OCI-LY1 (cell line): Measurements from ENCODE around the gene CCPG1.

Source experiments
- H2AFZ ChIP-seq: fragments of 200-600 bp; sonication (generic), shearing (Covaris generic); 2 replicates; pipeline ENCODE4 v1.6.0; 2014; ENCODE audit warnings: antibody characterized with exemption, mild to moderate bottlenecking, low read length
- H3F3A ChIP-seq: fragments of 200-600 bp; sonication (generic), shearing (Covaris generic); 2 replicates; pipeline ENCODE4 v1.6.0; 2014; ENCODE audit warnings: mild to moderate bottlenecking, antibody characterized with exemption, low read length, moderate library complexity; ENCODE audit not compliant: insufficient read depth
- H3K27ac ChIP-seq: fragments of 200-600 bp; sonication (generic); 2 replicates; pipeline ENCODE4 v1.5.1; 2014; ENCODE audit warnings: low read length, mixed run types, mild to moderate bottlenecking, low read depth; ENCODE audit not compliant: poor library complexity, severe bottlenecking
- H3K27me3 ChIP-seq: fragments of 200-600 bp; sonication (generic); 2 replicates; pipeline ENCODE4 v1.6.0; 2014; ENCODE audit warnings: antibody characterized with exemption, mild to moderate bottlenecking, low read length, moderate library complexity; ENCODE audit not compliant: insufficient read depth
- H3K36me3 ChIP-seq: fragments of 200-600 bp; sonication (generic); 2 replicates; pipeline ENCODE4 v1.6.1; 2014; ENCODE audit warnings: mild to moderate bottlenecking, antibody characterized with exemption, low read length, moderate library complexity, mixed read lengths; ENCODE audit not compliant: insufficient read depth
- H3K4me1 ChIP-seq: fragments of 200-600 bp; sonication (generic); 2 replicates; pipeline ENCODE4 v1.5.1; 2014; ENCODE audit warnings: mild to moderate bottlenecking, low read length, moderate library complexity; ENCODE audit not compliant: insufficient read depth, severe bottlenecking
- H3K4me2 ChIP-seq: fragments of 200-600 bp; sonication (generic), shearing (Covaris generic); 2 replicates; pipeline ENCODE4 v1.6.1; 2014; ENCODE audit warnings: low read length
- H3K4me3 ChIP-seq: fragments of 200-600 bp; sonication (generic); 2 replicates; pipeline ENCODE4 v1.5.1; 2014; ENCODE audit warnings: low read length, low read depth, mild to moderate bottlenecking, mixed read lengths; ENCODE audit not compliant: poor library complexity, severe bottlenecking
- H3K79me2 ChIP-seq: fragments of 200-600 bp; shearing (Covaris generic); 2 replicates; pipeline ENCODE4 v1.6.1; 2016; ENCODE audit warnings: mixed run types, low read length, mixed read lengths; ENCODE audit not compliant: insufficient read depth
- H3K9ac ChIP-seq: fragments of 200-600 bp; sonication (generic), shearing (Covaris generic); 2 replicates; pipeline ENCODE4 v1.6.1; 2014; ENCODE audit warnings: mild to moderate bottlenecking, low read length, mixed read lengths
- H3K9me2 ChIP-seq: fragments of 200-600 bp; sonication (generic), shearing (Covaris generic); 2 replicates; pipeline ENCODE4 v1.6.1; 2014; ENCODE audit warnings: low read depth, mild to moderate bottlenecking, low read length, mixed read lengths
- H3K9me3 ChIP-seq: fragments of 200-600 bp; shearing (Covaris generic); 2 replicates; pipeline ENCODE4 v1.6.1; 2014; ENCODE audit warnings: low read length, mixed read lengths
- H4K20me1 ChIP-seq: fragments of 200-600 bp; sonication (generic), shearing (Covaris generic); 2 replicates; pipeline ENCODE4 v1.6.0; 2016; ENCODE audit warnings: mild to moderate bottlenecking, low read length; ENCODE audit not compliant: insufficient read depth
- CTCF ChIP-seq: fragments of 200-600 bp; sonication (generic), shearing (Covaris generic); IDR thresholded peaks from 2 replicates; pipeline ENCODE4 v1.5.1; 2017; ENCODE audit warnings: mild to moderate bottlenecking, antibody characterized with exemption, low read length, moderate library complexity, mixed read lengths
- EZH2 ChIP-seq: fragments of 200-600 bp; sonication (generic), shearing (Covaris generic); IDR thresholded peaks from 2 replicates; pipeline ENCODE4 v1.8.0; 2017; ENCODE audit warnings: borderline replicate concordance, mixed run types, mild to moderate bottlenecking, antibody characterized with exemption, low read length, moderate library complexity, mixed read lengths

The CCPG1 gene

DNA sequence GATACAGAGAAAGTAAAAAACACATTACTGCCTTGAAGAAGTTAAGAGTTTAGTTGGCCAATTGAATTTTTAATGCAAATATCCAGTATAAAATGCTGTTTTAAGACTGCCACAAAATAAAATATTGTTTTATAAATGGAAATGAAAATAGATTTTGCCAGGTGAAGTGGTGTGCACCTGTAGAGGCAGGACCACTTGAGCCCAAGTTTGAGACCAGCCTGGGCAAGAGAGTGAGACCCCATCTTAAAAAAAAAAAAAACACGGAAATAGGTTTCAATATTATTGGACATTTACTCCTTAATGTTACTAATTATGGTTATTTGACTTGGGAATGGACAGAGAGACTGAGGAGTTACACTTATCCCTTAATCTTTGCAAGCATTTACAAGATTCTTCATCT, 87.2 kb downstream of the CCPG1 start:
- H3K4me2 ChIP-seq: peak overlapping the region; percentile 89
- no peak overlapping the region for H2AFZ ChIP-seq
- no peak for TF ChIP-seq EZH2
- no peak for TF ChIP-seq CTCF
- no peaks in the 10 kb centered on the region for H3K27me3 ChIP-seq
- H3K9me2 ChIP-seq: no peaks in the 10 kb centered on the region
- no peaks in the 10 kb centered on the region for H4K20me1 ChIP-seq
- peaks cover 26% of the 10 kb centered on the region; the same call in 1 of the 2 replicates for H3K36me3 ChIP-seq
- no peaks in the 10 kb centered on the region for H3K9me3 ChIP-seq
- peak overlapping the region; percentile 90; the same call in 1 of the 2 replicates for H3K9ac ChIP-seq
- H3K4me3 ChIP-seq: peak overlapping the region; percentile 87
- peak overlapping the region; percentile 27 for H3K27ac ChIP-seq
- H3K79me2 ChIP-seq: peaks cover 46% of the 10 kb centered on the region
- peaks cover 56% of the 10 kb centered on the region for H3K4me1 ChIP-seq
- peaks cover 6% of the 10 kb centered on the region for H3F3A ChIP-seq

- Histone ChIP-seq H3K4me3 (peak overlapping the region; percentile 87), H3K9me2 (no peaks in the 10 kb centered on the region), H3K79me2 (peaks cover 46% of the 10 kb centered on the region), H3K4me1 (peaks cover 51% of the 10 kb centered on the region), H3K9me3 (no peaks in the 10 kb centered on the region), H2AFZ (no peak overlapping the region), H3K4me2 (peak overlapping the region; percentile 89), H3K27ac (peak overlapping the region; percentile 89), H3K27me3 (no peaks in the 10 kb centered on the region), H3K9ac (peak overlapping the region; percentile 90), H3K36me3 (peaks cover 23% of the 10 kb centered on the region; the same call in 1 of the 2 replicates), H3F3A (peaks cover 6% of the 10 kb centered on the region), H4K20me1 (no peaks in the 10 kb centered on the region)
- TF ChIP-seq CTCF: no peak
These were observed 88.0 kb downstream of the CCPG1 start for GRCh38 chr15:55320238-55320550.

GRCh38 chr15:55319537-55320237, 88.5 kb downstream of the CCPG1 start:
- peak overlapping the region; percentile 89 for H3K4me2 ChIP-seq
- peak overlapping the region; percentile 87 for H3K4me3 ChIP-seq
- H3K27me3 ChIP-seq: no peaks in the 10 kb centered on the region
- H3K27ac ChIP-seq: peak overlapping the region; percentile 89
- no peaks in the 10 kb centered on the region for H4K20me1 ChIP-seq
- H2AFZ ChIP-seq: no peak overlapping the region; the same call in 1 of the 2 replicates
- H3F3A ChIP-seq: peaks cover 6% of the 10 kb centered on the region
- peaks cover 46% of the 10 kb centered on the region for H3K79me2 ChIP-seq
- H3K9me2 ChIP-seq: no peaks in the 10 kb centered on the region
- peak overlapping the region; percentile 90 for H3K9ac ChIP-seq
- peaks cover 21% of the 10 kb centered on the region; the same call in 1 of the 2 replicates for H3K36me3 ChIP-seq
- TF ChIP-seq CTCF (no peak), EZH2 (no peak)
- H3K9me3 ChIP-seq: no peaks in the 10 kb centered on the region
- H3K4me1 ChIP-seq: peaks cover 50% of the 10 kb centered on the region
